ENCODE results near the gene TP63. TPM values are rescaled to one million over a fixed set of nuclear protein-coding genes. Genes with fewer than 3 reads are reported as not detected.

Gene TP63
- total RNA-seq, 1 experiment from 2014 or later: not detected

DNA sequence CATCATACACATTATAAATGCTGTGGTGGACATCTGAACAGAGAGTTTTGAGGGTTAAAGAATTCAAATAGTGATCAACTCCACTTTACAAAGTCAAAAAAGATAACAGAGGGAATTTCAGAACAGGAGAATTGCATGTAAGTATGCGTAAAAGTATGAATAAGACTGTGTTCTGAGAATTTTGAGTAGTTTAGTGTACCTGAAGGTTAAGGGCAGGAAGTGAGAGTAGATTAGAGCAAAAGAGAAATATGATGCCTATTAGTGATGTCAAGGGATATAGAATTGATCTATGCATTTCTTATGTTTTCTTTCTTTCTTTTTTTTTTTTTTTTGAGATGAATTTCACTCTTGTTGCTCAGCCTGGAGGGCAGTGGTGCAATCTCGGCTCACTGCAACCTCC is 53.1 kb downstream of the TP63 start:
- no CpG with 5 or more reads among the region's 2 CpGs for WGBS (ENCODE audit: extremely low coverage, insufficient read length, low lambda C conversion rate)
- H4K91ac ChIP-seq (ENCODE audit: insufficient read length, low read depth, low read length): no peak overlapping the region
- no peak overlapping the region for H3K18ac ChIP-seq (ENCODE audit: insufficient read length, low read depth, low read length)
- no peaks in the 10 kb centered on the region for H3K9me3 Mint-ChIP-seq
- H3K27ac Mint-ChIP-seq: no peak overlapping the region
- H3K9me3 ChIP-seq (ENCODE audit: control insufficient read depth, low read depth, low read length): no peaks in the 10 kb centered on the region
- H2BK15ac ChIP-seq (ENCODE audit: low read depth, low read length): no peak overlapping the region
- H2AFZ ChIP-seq (ENCODE audit: low read length): no peak overlapping the region
- DNase-seq: no peak
- no peak overlapping the region for H4K8ac ChIP-seq (replicated peaks; ENCODE audit: insufficient read length, low read depth, low read length)
- H3K9ac ChIP-seq (ENCODE audit: extremely low read depth, insufficient read length, low read length): no peak overlapping the region
- H3K56ac ChIP-seq (ENCODE audit: insufficient read length, low read depth, low read length): no peak overlapping the region
- no peaks in the 10 kb centered on the region for H3K4me1 ChIP-seq (ENCODE audit: insufficient read depth, low read length)
- H3K27ac ChIP-seq (ENCODE audit: insufficient read length, low read depth, low read length): no peak overlapping the region
- H2BK120ac ChIP-seq (ENCODE audit: low read depth, low read length, poor library complexity, severe bottlenecking): no peak overlapping the region
- H4K20me1 ChIP-seq (ENCODE audit: control insufficient read depth, insufficient read depth, insufficient read length): no peaks in the 10 kb centered on the region
- no peaks in the 10 kb centered on the region for H3K27me3 Mint-ChIP-seq (ENCODE audit: low read depth)
- no peak overlapping the region for H3K23ac ChIP-seq (ENCODE audit: insufficient read length, low read depth, low read length)
- no peaks in the 10 kb centered on the region for H3K23me2 ChIP-seq (ENCODE audit: insufficient read length, low read depth, low read length, poor library complexity, severe bottlenecking)
- no peaks in the 10 kb centered on the region for H3K36me3 Mint-ChIP-seq (ENCODE audit: insufficient read depth in 1 of 3, low read depth in 3 of 3)
- H4K5ac ChIP-seq (ENCODE audit: insufficient read length, low read depth, low read length): no peak overlapping the region
- no peaks in the 10 kb centered on the region for H3K79me2 ChIP-seq (ENCODE audit: insufficient read depth, low read length)
- no peaks in the 10 kb centered on the region for H3K4me1 Mint-ChIP-seq
- no peak overlapping the region for H3K4me2 ChIP-seq (ENCODE audit: insufficient read depth, insufficient read length, low read length)
- H2BK12ac ChIP-seq (ENCODE audit: insufficient read length, low read depth, low read length): no peak overlapping the region
- no peak overlapping the region for H3K4ac ChIP-seq (ENCODE audit: low read depth, low read length)
- no peak overlapping the region for H2AK5ac ChIP-seq (ENCODE audit: insufficient read length, low read length)
- TF ChIP-seq CTCF (conservative IDR thresholded peaks at IDR 0.05): no peak
- no peaks in the 10 kb centered on the region for H3K27me3 ChIP-seq (ENCODE audit: insufficient read depth, low read length)
- H3T11ph ChIP-seq (ENCODE audit: low read length): no peak overlapping the region
- no peaks in the 10 kb centered on the region for H3K79me1 ChIP-seq (ENCODE audit: insufficient read depth, low read depth, low read length, poor library complexity, severe bottlenecking)
- H3K4me3 Mint-ChIP-seq: no peak overlapping the region
- H2BK20ac ChIP-seq (ENCODE audit: low read depth, low read length, poor library complexity, severe bottlenecking): no peak overlapping the region
- no peak overlapping the region for H3K14ac ChIP-seq (ENCODE audit: insufficient read depth, low read length)
- H2BK5ac ChIP-seq (ENCODE audit: insufficient read length, low read length): no peak overlapping the region

All from H9 (cell line).